ENCODE results near the gene RNASE4. TPM values are rescaled to one million over a fixed set of nuclear protein-coding genes. Genes with fewer than 3 reads are reported as not detected.
"Not testable (repeated sequence)": the region's sequence is repeated elsewhere in the genome, so short reads cannot be mapped to it uniquely, and the experiment has no call there.

RNASE4 gene
- total RNA-seq (2014; rRNA removed; shearing (Covaris generic)) = 2.2 and 3.2 TPM in 2 replicates

GRCh38 chr14:20683891-20684661 is at the start of gene RNASE4:
Gene RNASE4 (plus strand): TSS chr14:20684560. CDS start chr14:20699372, 14,812 bp downstream.
- in situ Hi-C loops (cut with HindIII; ENCODE audit: low sequenced_read_pairs) = no loop called here
- peak; percentile 83 for DNase-seq (ENCODE audit: low spot score)

GRCh38 chr14:20641591-20641990 is 42.8 kb upstream of the RNASE4 start, which contains the start of gene OR6S1:
Gene OR6S1 (minus strand): TSS chr14:20641691. CDS start chr14:20641691, 0 bp downstream.
- no peak for DNase-seq (ENCODE audit: low spot score)
- in situ Hi-C loops (cut with HindIII; ENCODE audit: low sequenced_read_pairs) = no loop called here

- in situ Hi-C loops (cut with HindIII; ENCODE audit: low sequenced_read_pairs) = no loop called here
- no peak for DNase-seq (ENCODE audit: low spot score)
Observed at GRCh38 chr14:20642182-20642581, 42.2 kb upstream of the RNASE4 start.

- in situ Hi-C loops (cut with HindIII; ENCODE audit: low sequenced_read_pairs); DNase-seq (ENCODE audit: low spot score): not testable (repeated sequence)
Observed at GRCh38 chr14:20642755-20643154, 41.6 kb upstream of the RNASE4 start.

GRCh38 chr14:20644520-20644919 is 39.8 kb upstream of the RNASE4 start:
- no peak for DNase-seq (ENCODE audit: low spot score)
- in situ Hi-C loops (cut with HindIII; ENCODE audit: low sequenced_read_pairs) = no loop called here

GRCh38 chr14:20645481-20645880 is 38.9 kb upstream of the RNASE4 start:
- DNase-seq (ENCODE audit: low spot score) = no peak
- in situ Hi-C loops (cut with HindIII; ENCODE audit: low sequenced_read_pairs) = no loop called here

- in situ Hi-C loops (cut with HindIII; ENCODE audit: low sequenced_read_pairs) = no loop called here
- DNase-seq (ENCODE audit: low spot score) = peak; percentile 60
Observed at GRCh38 chr14:20652996-20653975, 31.1 kb upstream of the RNASE4 start.

- in situ Hi-C loops (cut with HindIII; ENCODE audit: low sequenced_read_pairs) = no loop called here
Observed at GRCh38 chr14:20655851-20656250, 28.5 kb upstream of the RNASE4 start.

GRCh38 chr14:20656274-20656673 is 28.1 kb upstream of the RNASE4 start:
- no peak for DNase-seq (ENCODE audit: low spot score)
- in situ Hi-C loops (cut with HindIII; ENCODE audit: low sequenced_read_pairs) = no loop called here

More at GRCh38 chr14:20655851-20656250, 28.5 kb upstream of the RNASE4 start:
- DNase-seq (ENCODE audit: low spot score) = no peak

- DNase-seq (ENCODE audit: low spot score) = peak; percentile 20
- in situ Hi-C loops (cut with HindIII; ENCODE audit: low sequenced_read_pairs) = no loop called here
Observed at GRCh38 chr14:20657216-20658211, 26.8 kb upstream of the RNASE4 start.

GRCh38 chr14:20658246-20658645 is 26.1 kb upstream of the RNASE4 start:
- DNase-seq (ENCODE audit: low spot score) = no peak
- in situ Hi-C loops (cut with HindIII; ENCODE audit: low sequenced_read_pairs) = no loop called here

GRCh38 chr14:20659336-20659735 is 25.0 kb upstream of the RNASE4 start:
- in situ Hi-C loops (cut with HindIII; ENCODE audit: low sequenced_read_pairs) = no loop called here
- DNase-seq (ENCODE audit: low spot score) = no peak

- DNase-seq (ENCODE audit: low spot score) = no peak
- in situ Hi-C loops (cut with HindIII; ENCODE audit: low sequenced_read_pairs) = no loop called here
Observed at GRCh38 chr14:20659813-20660395, 24.5 kb upstream of the RNASE4 start.

GRCh38 chr14:20661197-20661596 is 23.2 kb upstream of the RNASE4 start:
- in situ Hi-C loops (cut with HindIII; ENCODE audit: low sequenced_read_pairs) = no loop called here
- no peak for DNase-seq (ENCODE audit: low spot score)

GRCh38 chr14:20662968-20663732 is 21.2 kb upstream of the RNASE4 start:
- in situ Hi-C loops (cut with HindIII; ENCODE audit: low sequenced_read_pairs) = no loop called here
- DNase-seq (ENCODE audit: low spot score) = peak; percentile 88

- in situ Hi-C loops (cut with HindIII; ENCODE audit: low sequenced_read_pairs) = not testable (repeated sequence)
Observed at GRCh38 chr14:20666400-20666961, 17.9 kb upstream of the RNASE4 start.

GRCh38 chr14:20667957-20668356 is 16.4 kb upstream of the RNASE4 start:
- no peak for DNase-seq (ENCODE audit: low spot score)
- in situ Hi-C loops (cut with HindIII; ENCODE audit: low sequenced_read_pairs) = no loop called here

More at GRCh38 chr14:20666400-20666961, 17.9 kb upstream of the RNASE4 start:
- DNase-seq (ENCODE audit: low spot score) = not testable (repeated sequence)
